Measurements from ENCODE around the gene C1QTNF12.

The C1QTNF12 gene

DNA sequence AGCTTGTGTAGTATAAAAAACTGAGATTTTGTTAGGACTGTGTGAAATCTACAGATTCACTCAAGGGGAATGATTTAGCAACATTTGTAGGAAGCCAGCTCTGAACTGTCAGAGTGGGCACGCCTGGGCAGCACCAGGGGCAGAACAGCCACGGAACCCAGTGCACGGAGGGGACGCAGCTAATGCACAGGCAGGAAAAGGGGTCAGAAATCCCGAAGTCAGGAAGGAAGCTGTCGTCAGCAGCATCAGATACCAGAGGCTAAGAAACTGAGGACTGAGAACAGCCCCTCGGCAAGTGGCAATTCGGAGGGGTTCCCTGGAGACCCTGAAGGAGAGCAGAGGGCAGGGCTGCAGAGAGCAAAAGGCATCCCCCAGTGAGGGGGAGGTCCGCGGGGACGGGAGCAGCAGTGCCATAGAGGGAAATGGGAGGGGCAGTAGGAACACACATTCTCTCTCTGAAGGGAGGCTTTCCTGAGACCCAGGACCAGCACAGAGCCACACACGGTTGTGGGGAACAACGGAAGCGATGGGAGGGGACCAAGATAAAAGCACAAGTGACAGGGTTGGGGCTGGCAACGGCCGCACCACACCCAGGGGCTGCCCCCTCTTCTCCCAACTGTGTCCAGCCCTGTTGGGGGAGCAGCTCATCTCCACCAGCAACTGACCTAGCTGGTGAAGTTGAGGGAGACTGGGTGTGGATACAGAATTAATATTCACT is 14.5 kb upstream of the C1QTNF12 start:
- TF ChIP-seq, protein P1, sequence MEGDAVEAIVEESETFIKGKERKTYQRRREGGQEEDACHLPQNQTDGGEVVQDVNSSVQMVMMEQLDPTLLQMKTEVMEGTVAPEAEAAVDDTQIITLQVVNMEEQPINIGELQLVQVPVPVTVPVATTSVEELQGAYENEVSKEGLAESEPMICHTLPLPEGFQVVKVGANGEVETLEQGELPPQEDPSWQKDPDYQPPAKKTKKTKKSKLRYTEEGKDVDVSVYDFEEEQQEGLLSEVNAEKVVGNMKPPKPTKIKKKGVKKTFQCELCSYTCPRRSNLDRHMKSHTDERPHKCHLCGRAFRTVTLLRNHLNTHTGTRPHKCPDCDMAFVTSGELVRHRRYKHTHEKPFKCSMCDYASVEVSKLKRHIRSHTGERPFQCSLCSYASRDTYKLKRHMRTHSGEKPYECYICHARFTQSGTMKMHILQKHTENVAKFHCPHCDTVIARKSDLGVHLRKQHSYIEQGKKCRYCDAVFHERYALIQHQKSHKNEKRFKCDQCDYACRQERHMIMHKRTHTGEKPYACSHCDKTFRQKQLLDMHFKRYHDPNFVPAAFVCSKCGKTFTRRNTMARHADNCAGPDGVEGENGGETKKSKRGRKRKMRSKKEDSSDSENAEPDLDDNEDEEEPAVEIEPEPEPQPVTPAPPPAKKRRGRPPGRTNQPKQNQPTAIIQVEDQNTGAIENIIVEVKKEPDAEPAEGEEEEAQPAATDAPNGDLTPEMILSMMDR (IDR thresholded peaks at IDR 0.05; ENCODE audit: low read depth, low read length, missing control alignments), result no peak
- no peak overlapping the region for H3K4me3 ChIP-seq (ENCODE audit: low read depth, low read length)
- no peak for DNase-seq (ENCODE audit: low read depth)
- in situ Hi-C loops (cut with HindIII; ENCODE audit: low sequenced_read_pairs), result no loop called here

DNA sequence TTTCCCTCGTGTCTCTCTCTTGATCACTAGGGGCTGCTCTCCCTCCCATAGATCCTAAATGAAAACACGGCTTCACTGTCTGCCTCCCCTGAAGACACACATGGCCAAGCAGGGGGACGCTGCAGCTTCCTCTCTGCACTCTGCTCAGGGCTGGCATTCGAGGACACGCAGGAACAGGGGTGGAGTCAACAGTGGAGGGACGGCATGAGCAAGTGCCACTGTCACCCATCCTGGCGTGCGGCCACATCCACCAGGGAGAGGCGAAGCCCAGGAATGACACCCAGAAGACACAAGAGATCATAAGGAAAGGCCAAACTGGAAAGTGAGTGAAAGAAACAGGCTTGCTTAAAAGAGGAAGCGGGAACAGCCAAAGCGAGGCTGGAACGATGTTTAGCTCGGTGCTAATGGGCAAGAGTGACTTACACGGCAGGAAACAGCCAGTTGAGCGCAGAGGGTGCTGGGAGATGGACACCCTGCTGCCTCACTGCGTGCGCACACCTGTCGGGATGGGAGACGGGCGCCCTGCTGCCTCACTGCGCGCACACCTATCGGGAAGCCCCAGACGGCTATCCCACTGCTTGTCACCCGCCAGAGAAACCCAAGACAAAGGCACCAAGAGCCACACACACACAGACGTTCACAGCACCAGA is 13.6 kb upstream of the C1QTNF12 start:
- TF ChIP-seq, protein P1 (IDR thresholded peaks at IDR 0.05; ENCODE audit: low read depth, low read length, missing control alignments), result no peak
- H3K4me3 ChIP-seq (ENCODE audit: low read depth, low read length), result no peak overlapping the region
- DNase-seq (ENCODE audit: low read depth), result no peak
- in situ Hi-C loops (cut with HindIII; ENCODE audit: low sequenced_read_pairs), result no loop called here

DNA sequence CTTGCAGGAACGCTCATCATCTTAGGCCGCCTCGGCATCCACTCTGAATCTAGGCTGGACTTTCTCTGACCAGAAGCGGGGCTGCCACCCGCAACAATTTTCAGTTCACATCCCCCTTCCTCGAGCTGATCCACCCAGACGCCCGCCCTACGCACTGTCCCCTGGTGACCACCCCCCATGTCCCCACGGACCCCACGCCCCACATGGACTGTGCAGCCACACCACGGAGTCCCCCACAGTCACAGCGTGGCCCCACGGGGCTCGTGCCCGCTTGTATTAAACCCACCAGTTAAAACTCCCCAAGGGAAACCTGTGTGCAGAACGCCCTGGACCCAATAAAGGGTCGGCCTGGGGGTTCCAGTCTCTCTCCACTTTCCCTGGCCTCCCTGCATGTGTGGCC is 13.0 kb upstream of the C1QTNF12 start:
- no peak overlapping the region for H3K4me3 ChIP-seq (ENCODE audit: low read depth, low read length)
- in situ Hi-C loops (cut with HindIII; ENCODE audit: low sequenced_read_pairs), result no loop called here
- TF ChIP-seq, protein P1 (IDR thresholded peaks at IDR 0.05; ENCODE audit: low read depth, low read length, missing control alignments), result no peak
- no peak for DNase-seq (ENCODE audit: low read depth)

DNA sequence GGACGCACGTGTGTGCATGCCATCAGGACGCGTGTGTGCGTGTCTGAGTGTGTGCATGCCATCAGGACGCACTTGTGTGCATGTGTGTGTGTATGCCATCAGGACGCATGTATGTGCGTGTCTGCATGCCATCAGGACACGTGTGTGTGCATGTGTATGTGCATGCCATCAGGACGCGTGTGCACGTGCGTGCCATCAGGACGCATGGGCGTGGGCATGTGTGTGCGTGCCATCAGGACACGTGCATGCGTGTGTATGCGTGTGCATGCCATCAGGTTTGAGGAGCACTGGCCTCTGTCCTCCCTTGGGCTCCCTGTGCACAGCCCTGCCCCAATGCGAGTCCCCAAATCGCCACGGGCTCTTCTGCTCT is 12.6 kb upstream of the C1QTNF12 start:
- DNase-seq (ENCODE audit: low read depth), result no peak
- TF ChIP-seq, protein P1 (IDR thresholded peaks at IDR 0.05; ENCODE audit: low read depth, low read length, missing control alignments), result no peak
- in situ Hi-C loops (cut with HindIII; ENCODE audit: low sequenced_read_pairs), result no loop called here
- H3K4me3 ChIP-seq (ENCODE audit: low read depth, low read length), result no peak overlapping the region

DNA sequence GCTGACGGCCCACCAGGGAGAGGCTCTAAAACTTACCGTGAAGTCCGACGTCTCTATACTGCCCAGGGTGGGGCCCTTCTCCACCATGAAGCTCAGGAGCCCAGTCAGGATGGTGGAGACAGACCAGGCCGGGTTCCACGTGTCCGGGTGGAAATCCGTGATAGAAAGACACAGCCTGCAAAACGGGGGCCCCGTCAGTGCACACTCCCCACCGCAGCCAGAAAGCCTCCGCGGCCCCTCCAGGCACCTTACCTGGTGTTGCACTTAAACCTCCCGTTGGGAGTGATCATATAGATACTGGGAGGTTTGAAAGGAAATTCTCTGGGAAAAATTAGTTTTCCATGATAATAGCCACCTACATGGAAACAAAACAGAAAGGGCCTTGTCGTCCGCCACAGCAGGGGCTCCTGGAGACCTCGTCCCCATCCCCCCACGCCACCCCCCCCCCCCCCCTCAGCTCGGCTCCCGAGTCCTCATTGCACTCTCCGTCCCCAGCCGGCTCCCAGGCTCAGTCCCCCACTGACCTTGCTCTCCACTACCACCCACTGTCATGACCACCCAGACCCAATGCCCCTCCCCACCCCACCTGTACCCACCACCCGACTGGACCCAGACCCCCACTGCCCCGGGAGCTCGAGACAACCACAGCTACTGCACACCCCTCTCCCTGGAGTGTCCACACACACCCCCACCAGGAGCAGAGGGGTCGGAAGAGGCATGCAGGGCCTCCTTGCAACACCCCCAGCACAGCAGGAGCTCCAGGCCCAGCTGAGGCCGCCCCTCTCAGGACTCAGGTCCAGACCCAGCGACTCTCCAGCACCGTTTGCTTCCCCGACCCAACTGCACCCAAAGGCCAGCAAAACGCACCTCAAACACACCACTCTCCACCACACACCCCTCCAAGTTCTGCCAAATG is 10.7 kb upstream of the C1QTNF12 start:
- DNase-seq (ENCODE audit: low read depth), result no peak

DNA sequence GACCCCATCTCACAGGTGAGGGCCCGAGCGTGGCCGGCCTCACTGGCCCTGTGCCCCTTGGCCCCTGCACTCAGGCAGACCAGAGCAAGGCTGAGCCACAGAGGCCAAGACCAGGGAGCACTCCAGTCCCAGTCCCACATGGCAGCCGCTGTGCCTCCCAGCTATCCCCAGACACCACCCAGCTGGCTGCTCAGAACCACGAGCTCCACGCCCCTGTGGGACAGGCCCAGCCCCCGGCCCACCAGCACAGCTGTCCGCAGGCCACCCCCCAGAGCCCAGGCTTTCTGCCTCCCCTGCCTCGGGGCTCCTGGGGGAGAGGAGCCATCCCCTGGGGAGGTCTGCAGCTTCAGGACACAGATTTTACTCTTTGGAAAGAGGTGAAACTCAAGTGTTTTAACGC is 9.1 kb upstream of the C1QTNF12 start:
- no peak for DNase-seq (ENCODE audit: low read depth)
- in situ Hi-C loops (cut with HindIII; ENCODE audit: low sequenced_read_pairs), result no loop called here
- H3K4me3 ChIP-seq (ENCODE audit: low read depth, low read length), result no peak overlapping the region
- TF ChIP-seq, protein P1 (IDR thresholded peaks at IDR 0.05; ENCODE audit: low read depth, low read length, missing control alignments), result no peak

More for the DNA sequence above, 10.7 kb upstream of the C1QTNF12 start:
- in situ Hi-C loops (cut with HindIII; ENCODE audit: low sequenced_read_pairs), result no loop called here
- H3K4me3 ChIP-seq (ENCODE audit: low read depth, low read length), result no peak overlapping the region
- TF ChIP-seq, protein P1 (IDR thresholded peaks at IDR 0.05; ENCODE audit: low read depth, low read length, missing control alignments), result no peak

All from astrocyte of the cerebellum (primary cell).